ENCODE measurements around the gene HBS1L.

The HBS1L gene

DNA sequence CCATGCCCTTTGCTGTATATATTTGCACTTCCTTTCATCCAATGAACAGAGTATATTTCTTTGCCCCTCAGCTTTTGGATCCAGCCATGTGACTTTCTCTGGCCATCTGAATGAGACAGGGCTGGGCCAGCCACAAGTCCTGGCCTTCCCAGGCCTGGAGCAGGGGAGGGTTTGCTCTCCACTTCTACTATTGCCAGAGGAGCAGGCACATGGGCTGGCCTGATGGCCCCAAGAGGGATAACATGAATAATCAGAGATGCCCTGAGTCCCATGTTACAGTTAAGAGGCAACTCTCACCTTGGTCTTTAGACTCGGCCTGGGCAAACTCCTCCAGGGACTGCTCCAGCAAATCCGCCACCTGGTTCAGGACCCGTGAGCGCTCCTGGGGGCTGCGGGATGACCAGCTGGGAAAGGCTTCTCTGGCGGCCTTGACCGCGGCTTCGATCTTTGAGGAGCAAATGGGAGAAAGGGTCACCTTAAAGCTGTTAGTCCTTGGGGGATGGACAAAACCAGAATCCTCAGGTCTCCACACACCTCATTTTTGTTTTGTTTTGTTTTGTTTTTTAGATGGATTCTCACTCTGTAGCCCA is 111.0 kb downstream of the HBS1L start:
- no peaks in the 10 kb centered on the region for H3K9me3 ChIP-seq (ENCODE audit: insufficient read depth, low read length, severe bottlenecking)
- H3K27me3 ChIP-seq (ENCODE audit: insufficient read depth, low read length, poor library complexity), result no peaks in the 10 kb centered on the region
- no peak for ATAC-seq (ENCODE audit: insufficient read depth, low read depth)
- H3K27ac ChIP-seq (ENCODE audit: low read length), result no peak overlapping the region
- no peaks in the 10 kb centered on the region for H3K36me3 ChIP-seq (ENCODE audit: insufficient read depth, low read length)
- H3K9ac ChIP-seq (ENCODE audit: low read depth, low read length), result no peak overlapping the region
- no peak overlapping the region for H3K4me2 ChIP-seq (ENCODE audit: insufficient read depth, low read length)
- H2AFZ ChIP-seq (ENCODE audit: low read depth, low read length), result no peak overlapping the region
- DNase-seq, result no peak
- no peaks in the 10 kb centered on the region for H3K4me1 ChIP-seq (ENCODE audit: insufficient read depth, low read length)
- H3K4me3 ChIP-seq (ENCODE audit: low read depth in 1 of 2, low read length in 2 of 2), result no peak overlapping the region
- TF ChIP-seq EZH2 (IDR thresholded peaks at IDR 0.05; ENCODE audit: borderline replicate concordance, low read depth, low read length, severe bottlenecking) (no peak), CTCF (IDR thresholded peaks at IDR 0.05; ENCODE audit: borderline replicate concordance, extremely low read depth, low read length, poor library complexity, severe bottlenecking) (no peak)
- H3K79me2 ChIP-seq (ENCODE audit: insufficient read depth, low read length), result no peaks in the 10 kb centered on the region
- no peaks in the 10 kb centered on the region for H4K20me1 ChIP-seq (ENCODE audit: insufficient read depth, low read length)

DNA sequence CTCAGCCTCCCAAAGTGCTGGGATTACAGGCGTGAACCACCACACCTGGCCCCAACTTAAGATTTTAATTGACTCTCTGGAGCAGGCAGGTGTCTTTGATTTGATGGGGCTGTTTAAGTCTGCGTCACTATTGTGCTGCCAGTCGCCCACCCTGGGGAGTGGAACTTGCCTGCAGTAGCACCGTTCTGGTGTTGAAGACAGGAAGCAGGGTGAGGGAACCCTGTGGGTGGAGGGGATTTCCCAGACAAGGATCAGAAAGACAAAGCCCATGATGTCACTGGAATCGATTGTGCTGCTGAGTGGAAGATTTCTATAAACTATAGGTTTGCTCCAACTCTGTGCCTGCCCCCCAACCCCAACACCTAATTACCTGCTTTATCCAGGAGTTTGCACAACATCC is 115.7 kb downstream of the HBS1L start:
- TF ChIP-seq EZH2 (IDR thresholded peaks at IDR 0.05; ENCODE audit: borderline replicate concordance, low read depth, low read length, severe bottlenecking), result no peak
- no peak for TF ChIP-seq CTCF (IDR thresholded peaks at IDR 0.05; ENCODE audit: borderline replicate concordance, extremely low read depth, low read length, poor library complexity, severe bottlenecking)
- H3K9me3 ChIP-seq (ENCODE audit: insufficient read depth, low read length, severe bottlenecking), result no peaks in the 10 kb centered on the region
- no peak overlapping the region for H3K4me3 ChIP-seq (ENCODE audit: low read depth in 1 of 2, low read length in 2 of 2)
- no peak overlapping the region for H3K9ac ChIP-seq (ENCODE audit: low read depth, low read length)
- no peaks in the 10 kb centered on the region for H4K20me1 ChIP-seq (ENCODE audit: insufficient read depth, low read length)
- ATAC-seq (ENCODE audit: insufficient read depth, low read depth) (peak; percentile 58), DNase-seq (peak; percentile 17)
- no peaks in the 10 kb centered on the region for H3K36me3 ChIP-seq (ENCODE audit: insufficient read depth, low read length)
- H3K4me1 ChIP-seq (ENCODE audit: insufficient read depth, low read length), result no peaks in the 10 kb centered on the region
- H2AFZ ChIP-seq (ENCODE audit: low read depth, low read length), result no peak overlapping the region
- H3K27ac ChIP-seq (ENCODE audit: low read length), result no peak overlapping the region
- H3K4me2 ChIP-seq (ENCODE audit: insufficient read depth, low read length), result no peak overlapping the region
- no peaks in the 10 kb centered on the region for H3K27me3 ChIP-seq (ENCODE audit: insufficient read depth, low read length, poor library complexity)
- H3K79me2 ChIP-seq (ENCODE audit: insufficient read depth, low read length), result no peaks in the 10 kb centered on the region

- Histone ChIP-seq H3K4me2 (ENCODE audit: insufficient read depth, low read length) (no peak overlapping the region), H3K4me3 (ENCODE audit: low read depth in 1 of 2, low read length in 2 of 2) (no peak overlapping the region), H3K9ac (ENCODE audit: low read depth, low read length) (no peak overlapping the region), H3K9me3 (ENCODE audit: insufficient read depth, low read length, severe bottlenecking) (no peaks in the 10 kb centered on the region), H2AFZ (ENCODE audit: low read depth, low read length) (no peak overlapping the region), H4K20me1 (ENCODE audit: insufficient read depth, low read length) (no peaks in the 10 kb centered on the region), H3K79me2 (ENCODE audit: insufficient read depth, low read length) (no peaks in the 10 kb centered on the region), H3K27me3 (ENCODE audit: insufficient read depth, low read length, poor library complexity) (no peaks in the 10 kb centered on the region), H3K27ac (ENCODE audit: low read length) (no peak overlapping the region), H3K4me1 (ENCODE audit: insufficient read depth, low read length) (no peaks in the 10 kb centered on the region), H3K36me3 (ENCODE audit: insufficient read depth, low read length) (no peaks in the 10 kb centered on the region)
- DNase-seq (no peak), ATAC-seq (ENCODE audit: insufficient read depth, low read depth) (no peak)
- TF ChIP-seq CTCF (IDR thresholded peaks at IDR 0.05; ENCODE audit: borderline replicate concordance, extremely low read depth, low read length, poor library complexity, severe bottlenecking), result no peak
- TF ChIP-seq EZH2 (IDR thresholded peaks at IDR 0.05; ENCODE audit: borderline replicate concordance, low read depth, low read length, severe bottlenecking), result no peak
Measured at GRCh38 chr6:134937426-134937825, 117.2 kb downstream of the HBS1L start.

DNA sequence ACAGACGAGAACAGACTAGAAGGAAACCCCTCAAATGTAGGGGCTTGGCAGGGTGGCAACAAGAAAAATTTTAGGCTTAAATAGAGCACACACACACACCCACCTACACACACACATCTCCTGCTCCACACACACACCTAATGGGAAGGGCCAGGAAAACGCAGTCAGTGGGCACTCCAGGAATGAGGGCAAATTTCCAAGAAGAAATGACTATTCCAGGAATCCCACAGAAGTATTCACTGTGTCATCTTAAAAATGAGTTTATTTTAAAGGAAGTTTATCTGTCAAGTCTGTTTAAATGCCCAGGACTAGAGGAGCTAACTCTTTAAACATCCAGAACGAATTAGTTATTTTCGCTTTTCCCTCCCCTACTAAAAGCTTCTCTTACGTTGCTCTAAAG is 117.7 kb downstream of the HBS1L start:
- no peak for DNase-seq
- ATAC-seq (ENCODE audit: insufficient read depth, low read depth), result no peak
- Histone ChIP-seq H4K20me1 (ENCODE audit: insufficient read depth, low read length) (no peaks in the 10 kb centered on the region), H3K4me2 (ENCODE audit: insufficient read depth, low read length) (no peak overlapping the region), H3K27ac (ENCODE audit: low read length) (no peak overlapping the region), H3K9me3 (ENCODE audit: insufficient read depth, low read length, severe bottlenecking) (no peaks in the 10 kb centered on the region), H3K27me3 (ENCODE audit: insufficient read depth, low read length, poor library complexity) (no peaks in the 10 kb centered on the region), H3K4me1 (ENCODE audit: insufficient read depth, low read length) (no peaks in the 10 kb centered on the region), H3K9ac (ENCODE audit: low read depth, low read length) (no peak overlapping the region), H2AFZ (ENCODE audit: low read depth, low read length) (no peak overlapping the region), H3K36me3 (ENCODE audit: insufficient read depth, low read length) (no peaks in the 10 kb centered on the region), H3K79me2 (ENCODE audit: insufficient read depth, low read length) (no peaks in the 10 kb centered on the region), H3K4me3 (ENCODE audit: low read depth in 1 of 2, low read length in 2 of 2) (no peak overlapping the region)
- TF ChIP-seq CTCF (IDR thresholded peaks at IDR 0.05; ENCODE audit: borderline replicate concordance, extremely low read depth, low read length, poor library complexity, severe bottlenecking) (no peak), EZH2 (IDR thresholded peaks at IDR 0.05; ENCODE audit: borderline replicate concordance, low read depth, low read length, severe bottlenecking) (no peak)

Measured in DND-41 (cell line).